ENCODE measurements around the gene MMD. TPM values are rescaled to one million over a fixed set of nuclear protein-coding genes. Genes with fewer than 3 reads are reported as not detected.
"Not testable (repeated sequence)": the region's sequence is repeated elsewhere in the genome, so short reads cannot be mapped to it uniquely, and the experiment has no call there.

MMD gene
- total RNA-seq, 2 experiments from 2014 or later = 40.6 to 44.8 TPM

DNA sequence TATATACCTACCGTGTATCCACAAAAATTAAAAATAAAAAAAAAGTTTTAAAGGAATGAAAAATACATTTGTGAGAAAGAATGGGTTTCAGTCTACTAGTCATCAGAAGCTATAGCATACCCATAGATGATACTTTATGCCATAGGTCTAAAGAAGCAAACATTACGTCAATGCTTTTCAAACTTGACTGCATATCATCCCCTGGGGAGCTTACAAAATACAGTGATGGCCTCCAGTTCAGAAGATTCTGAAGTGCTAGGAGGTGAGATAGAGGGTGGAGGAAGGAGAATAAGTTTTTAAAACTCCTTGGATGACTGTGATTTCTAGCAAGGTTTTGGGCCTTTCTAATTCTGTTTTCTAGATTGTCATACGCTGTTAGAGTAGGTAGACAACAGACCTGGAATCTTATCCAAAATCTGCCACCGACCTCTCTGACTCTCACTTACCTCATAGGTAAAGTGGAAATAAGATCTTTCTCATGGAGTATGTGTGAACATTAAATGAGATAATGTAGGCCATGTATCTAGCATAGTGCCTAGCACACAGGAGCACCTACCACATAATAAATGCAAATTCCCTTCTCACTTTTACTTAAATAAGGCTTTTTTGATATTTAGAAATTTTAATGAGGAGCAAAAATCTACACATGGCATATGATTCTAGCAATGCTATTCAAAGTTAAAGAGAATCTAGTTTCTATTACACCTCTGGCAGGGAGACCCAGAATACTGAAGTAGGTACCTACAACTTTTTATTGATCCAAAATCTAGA lies 12.4 kb downstream of the MMD start:
- ATAC-seq (ENCODE audit: low read depth) = no peak
- peaks cover 57% of the 10 kb centered on the region for H3K36me3 Mint-ChIP-seq
- no peaks in the 10 kb centered on the region for H3K27me3 Mint-ChIP-seq
- H3K4me3 Mint-ChIP-seq = no peak overlapping the region
- DNase-seq = no peak
- POLR2A ChIA-PET = no interaction called here
- no peak overlapping the region for H3K27ac Mint-ChIP-seq
- H3K9me3 Mint-ChIP-seq = no peaks in the 10 kb centered on the region
- peaks cover 17% of the 10 kb centered on the region for H3K4me1 Mint-ChIP-seq

DNA sequence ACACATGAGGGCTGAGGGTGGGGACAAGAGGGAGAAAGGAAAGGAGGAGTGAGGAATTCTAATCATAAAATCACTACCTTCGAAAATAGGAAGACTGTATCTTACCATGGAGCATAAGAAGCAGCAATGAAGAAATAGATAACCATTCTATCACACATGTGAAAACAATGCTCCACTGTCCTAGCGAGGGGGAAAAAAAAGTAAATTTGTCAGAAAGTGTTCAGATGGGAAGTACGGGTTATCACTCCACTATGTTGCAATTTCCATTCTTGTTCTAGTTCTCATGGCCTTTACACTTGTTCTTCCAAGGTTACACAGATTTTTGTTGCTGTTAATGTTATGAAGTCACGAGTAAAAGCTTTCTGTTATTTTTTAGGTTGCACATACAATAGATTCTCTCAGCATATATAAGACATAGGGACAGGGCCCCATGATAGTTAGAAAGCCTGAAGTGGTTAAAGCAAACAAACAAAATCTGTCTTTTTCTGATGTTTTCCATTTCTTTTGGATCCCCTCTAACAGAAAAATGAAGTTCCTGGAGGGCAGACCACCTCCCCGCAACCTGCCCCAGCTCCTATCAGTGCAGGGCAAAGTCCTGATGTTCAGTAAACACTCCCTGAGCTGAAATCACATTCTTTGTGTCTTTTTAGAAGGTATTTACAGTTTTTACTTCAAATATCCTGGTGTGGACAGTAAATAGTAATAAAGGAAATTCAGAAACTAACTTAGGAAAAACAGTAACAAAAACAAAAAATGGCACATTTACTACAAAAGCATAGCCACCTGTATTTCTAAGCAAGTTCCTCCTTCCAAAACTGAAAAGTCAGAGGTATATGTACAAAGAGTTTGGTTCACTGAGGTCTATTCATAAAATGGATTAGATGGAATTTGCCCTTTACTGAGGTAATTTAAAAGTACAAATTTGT lies 13.7 kb downstream of the MMD start:
- ATAC-seq (ENCODE audit: low read depth) = no peak
- POLR2A ChIA-PET = no interaction called here
- Mint-ChIP-seq H3K4me3 (no peak overlapping the region), H3K9me3 (no peaks in the 10 kb centered on the region), H3K27me3 (no peaks in the 10 kb centered on the region), H3K36me3 (peaks cover 54% of the 10 kb centered on the region), H3K27ac (no peak overlapping the region), H3K4me1 (peaks cover 9% of the 10 kb centered on the region)
- DNase-seq = no peak

DNA sequence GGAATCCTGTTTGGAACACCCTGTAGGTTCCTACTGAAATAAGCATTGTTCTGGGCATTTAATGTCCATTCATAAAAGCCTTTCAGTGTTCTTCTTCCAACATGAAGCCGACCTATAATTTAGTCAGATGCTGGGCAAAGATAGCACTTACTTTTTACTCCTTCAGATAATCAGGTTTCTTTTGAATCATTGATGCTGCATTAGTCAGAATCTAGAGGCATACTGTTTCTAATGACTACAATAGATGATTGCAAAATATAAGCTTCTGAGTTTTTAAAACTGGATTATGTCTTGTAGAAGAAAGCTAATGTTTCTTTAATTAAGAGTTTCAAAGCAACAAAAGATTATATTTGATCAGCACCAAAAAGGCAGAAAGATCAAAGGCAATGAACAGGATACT lies 16.0 kb downstream of the MMD start:
- Mint-ChIP-seq H3K4me1 (peaks cover 9% of the 10 kb centered on the region), H3K9me3 (no peaks in the 10 kb centered on the region), H3K27ac (no peak overlapping the region), H3K36me3 (peaks cover 43% of the 10 kb centered on the region), H3K27me3 (no peaks in the 10 kb centered on the region), H3K4me3 (no peak overlapping the region)
- POLR2A ChIA-PET = no interaction called here
- no peak for DNase-seq
- no peak for ATAC-seq (ENCODE audit: low read depth)

DNA sequence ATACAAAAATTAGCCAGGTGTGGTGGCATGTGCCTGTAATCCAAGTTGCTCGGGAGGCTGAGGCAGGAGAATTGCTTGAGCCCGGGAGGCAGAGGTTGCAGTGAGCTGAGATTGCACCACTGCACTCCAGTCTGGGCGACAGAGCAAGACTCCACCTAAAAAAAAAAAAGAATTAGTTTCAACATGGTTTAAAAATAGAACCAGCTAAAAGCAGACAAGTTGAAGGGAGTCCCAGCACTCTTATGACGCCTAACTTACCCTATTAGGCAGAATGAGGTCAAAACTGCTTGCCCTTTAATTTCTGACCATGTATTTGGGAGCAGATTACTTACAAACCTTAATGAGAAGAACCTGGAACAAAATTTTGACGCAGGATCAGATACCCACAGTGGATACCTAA lies 17.4 kb downstream of the MMD start:
- H3K4me1 Mint-ChIP-seq; DNase-seq; ATAC-seq (ENCODE audit: low read depth); H3K9me3 Mint-ChIP-seq; POLR2A ChIA-PET; H3K4me3 Mint-ChIP-seq; H3K27ac Mint-ChIP-seq; H3K27me3 Mint-ChIP-seq: not testable (repeated sequence)
- peaks cover 45% of the 10 kb centered on the region for H3K36me3 Mint-ChIP-seq

DNA sequence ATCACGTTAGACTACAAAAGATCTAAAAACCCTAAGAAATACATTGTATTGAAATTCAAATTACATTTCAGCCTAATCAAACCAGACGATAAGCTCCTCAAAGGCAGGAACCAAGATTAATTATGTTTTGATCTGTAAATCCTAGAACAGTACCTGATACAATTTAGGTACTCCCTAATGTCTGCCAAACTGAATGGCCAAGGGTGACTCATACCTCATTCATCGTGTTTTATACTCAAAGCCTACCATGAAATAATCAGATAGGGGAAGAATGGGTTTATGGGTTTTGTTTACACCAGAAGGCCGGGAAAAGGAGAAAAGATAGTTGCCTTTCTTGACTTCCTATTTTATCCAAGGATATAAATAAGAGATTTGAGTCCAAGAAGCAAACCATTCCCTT lies 19.3 kb downstream of the MMD start:
- H3K36me3 Mint-ChIP-seq = peaks cover 49% of the 10 kb centered on the region
- peaks cover 6% of the 10 kb centered on the region for H3K4me1 Mint-ChIP-seq
- ATAC-seq (ENCODE audit: low read depth) (no peak), DNase-seq (no peak)
- H3K27me3 Mint-ChIP-seq = no peaks in the 10 kb centered on the region
- POLR2A ChIA-PET = interaction anchor here (0.7 kb wide), 1 partner anchor 76 kb away, joined by 3 read pairs; no protein-coding TSS in a partner anchor
- no peaks in the 10 kb centered on the region for H3K9me3 Mint-ChIP-seq
- no peak overlapping the region for H3K27ac Mint-ChIP-seq
- no peak overlapping the region for H3K4me3 Mint-ChIP-seq

GRCh38 chr17:55398689-55399088 lies 22.9 kb downstream of the MMD start:
- no peak overlapping the region for H3K4me3 Mint-ChIP-seq
- ATAC-seq (ENCODE audit: low read depth) = no peak
- no peak overlapping the region for H3K27ac Mint-ChIP-seq
- no peaks in the 10 kb centered on the region for H3K9me3 Mint-ChIP-seq
- no peaks in the 10 kb centered on the region for H3K27me3 Mint-ChIP-seq
- no peak for DNase-seq
- POLR2A ChIA-PET = interaction anchor here (2.0 kb wide), 1 partner anchor 22 kb away, joined by 7 read pairs; the partner anchor contains the start of gene MMD
- peaks cover 3% of the 10 kb centered on the region for H3K4me1 Mint-ChIP-seq
- peaks cover 47% of the 10 kb centered on the region for H3K36me3 Mint-ChIP-seq

DNA sequence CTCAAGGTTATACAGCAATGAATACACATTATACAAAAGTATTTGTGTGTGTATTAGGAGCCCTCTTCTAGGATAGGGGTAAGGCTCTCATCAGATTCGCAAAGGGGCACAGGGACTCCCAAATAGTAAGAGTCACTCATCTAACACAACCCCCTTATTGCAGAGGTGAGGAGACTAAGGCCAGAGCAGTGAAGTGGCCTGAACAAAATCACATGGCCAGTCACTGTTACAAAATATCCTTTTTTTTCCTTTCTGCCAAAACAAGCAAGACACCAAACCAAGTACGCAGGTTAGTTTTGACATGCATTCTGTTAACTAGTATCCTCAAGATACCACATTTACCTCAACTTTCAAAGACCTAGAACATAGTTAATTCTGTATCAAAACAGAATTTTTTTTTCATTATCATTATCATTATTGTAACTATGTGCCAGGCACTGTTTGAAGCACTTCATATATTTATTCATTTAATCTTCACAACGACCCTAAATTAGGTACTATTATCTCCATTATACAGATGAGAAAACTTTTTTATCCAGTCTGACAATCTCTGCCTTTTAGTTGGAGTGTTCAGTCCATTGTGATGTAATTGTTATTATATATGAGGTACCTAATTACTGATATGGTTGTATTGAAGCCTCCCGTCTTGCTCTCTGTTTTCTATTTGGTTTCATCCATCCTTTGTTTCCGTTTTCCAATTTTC lies 25.7 kb downstream of the MMD start:
- ATAC-seq (ENCODE audit: low read depth) = no peak
- H3K9me3 Mint-ChIP-seq = no peaks in the 10 kb centered on the region
- H3K4me1 Mint-ChIP-seq = peaks cover 3% of the 10 kb centered on the region
- no peaks in the 10 kb centered on the region for H3K27me3 Mint-ChIP-seq
- peaks cover 48% of the 10 kb centered on the region for H3K36me3 Mint-ChIP-seq
- POLR2A ChIA-PET = no interaction called here
- DNase-seq = no peak
- H3K27ac Mint-ChIP-seq = no peak overlapping the region
- no peak overlapping the region for H3K4me3 Mint-ChIP-seq

DNA sequence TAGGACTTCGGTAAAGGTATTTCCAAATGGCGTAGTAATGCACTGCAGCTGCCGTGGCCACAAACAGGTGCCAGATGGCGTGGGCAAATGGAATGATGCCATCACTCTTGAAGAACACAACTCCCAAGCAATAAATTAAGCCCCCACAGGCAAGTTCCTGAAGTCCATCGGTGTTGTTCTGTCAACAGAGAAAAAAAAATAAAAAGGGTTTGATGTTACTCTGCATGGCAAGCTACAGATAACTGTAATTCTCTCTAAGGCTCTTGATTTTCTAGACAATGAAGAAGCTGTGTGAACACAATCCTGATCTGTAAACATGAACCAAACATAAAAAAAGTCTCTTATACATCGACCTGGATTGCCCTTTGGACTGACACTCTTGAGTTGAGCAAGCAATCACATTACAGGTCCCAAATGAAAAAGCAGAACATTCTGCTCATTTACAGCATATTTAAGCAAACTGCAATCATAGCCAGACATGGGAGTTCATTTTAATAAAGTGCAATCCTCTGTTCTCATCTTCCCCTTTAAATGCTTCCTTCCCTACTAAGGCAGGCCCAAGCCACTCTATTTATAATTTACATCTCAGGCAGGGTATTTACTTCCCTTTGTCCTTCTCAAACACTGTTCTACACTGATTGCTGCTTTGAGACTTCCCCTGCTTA lies 27.1 kb downstream of the MMD start:
- Mint-ChIP-seq H3K4me3 (no peak overlapping the region), H3K27ac (no peak overlapping the region), H3K4me1 (peaks cover 4% of the 10 kb centered on the region), H3K27me3 (no peaks in the 10 kb centered on the region), H3K9me3 (no peaks in the 10 kb centered on the region), H3K36me3 (peaks cover 42% of the 10 kb centered on the region)
- ATAC-seq (ENCODE audit: low read depth) = no peak
- POLR2A ChIA-PET = no interaction called here
- DNase-seq = no peak

DNA sequence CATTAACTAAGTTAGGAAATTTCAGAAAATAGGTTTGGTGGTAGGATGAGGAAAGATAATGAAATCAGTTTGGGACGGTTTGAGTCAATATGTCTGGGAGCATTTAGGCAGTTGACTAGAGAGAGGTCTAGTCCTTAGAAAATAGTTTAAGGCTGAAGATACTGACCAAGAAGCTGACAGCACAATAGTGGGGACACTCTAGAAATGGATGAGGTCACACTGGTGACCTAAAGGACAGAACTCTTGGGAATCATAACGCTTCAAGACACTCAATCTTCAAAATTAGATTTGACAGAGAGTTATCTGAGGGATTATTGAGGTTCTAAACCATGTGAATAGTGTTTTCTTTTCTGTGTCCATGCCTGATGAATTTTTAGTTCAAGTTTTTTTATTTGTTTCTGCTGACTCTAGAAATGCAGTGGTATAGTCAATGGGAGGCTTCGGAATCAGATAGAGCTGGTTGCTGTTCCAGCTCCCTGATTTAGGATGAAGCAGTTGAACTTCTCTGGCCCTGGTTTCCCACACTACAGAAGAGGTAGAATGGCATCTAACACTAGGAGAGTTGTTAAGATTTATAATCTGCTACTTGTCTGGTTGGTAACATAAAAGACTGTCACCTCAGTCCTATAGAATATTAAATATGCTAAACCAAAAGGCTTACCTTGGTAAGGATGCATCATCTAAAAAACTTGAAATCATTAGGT lies 29.7 kb downstream of the MMD start:
- Mint-ChIP-seq H3K27ac (no peak overlapping the region), H3K4me1 (peaks cover 2% of the 10 kb centered on the region), H3K4me3 (no peak overlapping the region), H3K36me3 (peaks cover 25% of the 10 kb centered on the region), H3K9me3 (no peaks in the 10 kb centered on the region), H3K27me3 (no peaks in the 10 kb centered on the region)
- no peak for ATAC-seq (ENCODE audit: low read depth)
- DNase-seq = no peak
- POLR2A ChIA-PET = no interaction called here

DNA sequence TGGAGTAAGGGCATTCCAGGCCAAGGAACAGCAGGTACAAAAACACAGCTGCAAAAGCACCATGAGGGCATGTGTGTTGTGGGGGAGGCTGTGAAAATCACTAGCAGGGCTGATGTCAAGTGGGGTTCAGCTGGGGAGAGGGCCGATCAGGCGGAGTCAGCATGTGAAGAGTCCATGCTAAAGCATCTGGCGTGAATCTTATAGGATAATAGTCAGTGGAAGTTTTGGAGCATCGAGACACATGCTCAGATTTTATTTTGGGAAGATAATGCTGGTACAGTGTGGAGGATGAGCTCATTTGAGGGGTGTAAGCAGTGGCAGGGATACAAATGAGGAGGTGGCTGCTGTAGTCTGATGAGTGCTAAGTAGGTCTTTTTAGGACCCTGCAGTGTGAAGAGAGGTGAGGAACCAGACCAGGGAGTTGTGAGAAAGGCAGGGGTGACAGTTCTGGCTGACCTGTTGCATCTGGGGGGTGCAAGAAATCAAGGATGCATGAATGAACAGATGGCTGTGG lies 30.3 kb downstream of the MMD start:
- Mint-ChIP-seq H3K4me1 (peaks cover 2% of the 10 kb centered on the region), H3K27me3 (peaks cover 4% of the 10 kb centered on the region), H3K9me3 (no peaks in the 10 kb centered on the region), H3K27ac (no peak overlapping the region), H3K4me3 (no peak overlapping the region), H3K36me3 (peaks cover 21% of the 10 kb centered on the region)
- ATAC-seq (ENCODE audit: low read depth) (no peak), DNase-seq (no peak)
- POLR2A ChIA-PET = no interaction called here

DNA sequence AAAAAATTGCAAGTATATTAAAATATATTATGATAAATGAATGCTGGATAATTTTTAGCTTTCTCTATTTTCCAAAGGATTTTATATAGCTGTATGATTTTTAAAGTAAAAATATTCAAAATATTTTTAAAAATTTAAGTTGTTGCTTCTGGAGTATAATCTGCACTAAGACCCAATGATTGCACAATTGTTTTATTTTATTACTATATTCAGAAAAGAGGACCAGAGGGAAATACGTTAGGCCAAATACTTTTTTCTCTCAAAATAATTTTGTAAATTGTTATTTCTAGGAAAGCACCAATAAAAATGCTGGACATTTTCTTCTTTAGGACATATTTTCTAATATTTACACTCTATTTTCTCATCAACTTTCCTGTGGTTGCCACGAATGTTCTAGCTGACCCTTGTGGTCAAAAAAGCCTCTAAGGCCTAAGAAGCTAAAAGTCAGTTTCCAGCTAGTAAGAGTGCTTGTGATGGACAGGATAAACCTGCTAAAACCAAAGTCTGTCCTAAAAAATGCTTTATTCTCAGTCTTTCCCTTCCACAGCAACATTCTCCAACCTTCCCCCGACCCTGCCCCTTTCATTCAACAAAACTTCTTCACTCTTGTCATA lies 31.2 kb downstream of the MMD start:
- no peak for DNase-seq
- ATAC-seq (ENCODE audit: low read depth) = no peak
- Mint-ChIP-seq H3K36me3 (peaks cover 21% of the 10 kb centered on the region), H3K27me3 (peaks cover 4% of the 10 kb centered on the region), H3K4me1 (peaks cover 2% of the 10 kb centered on the region), H3K27ac (no peak overlapping the region), H3K9me3 (no peaks in the 10 kb centered on the region), H3K4me3 (no peak overlapping the region)
- POLR2A ChIA-PET = no interaction called here

GRCh38 chr17:55389715-55390114 lies 31.9 kb downstream of the MMD start:
- H3K27me3 Mint-ChIP-seq; H3K4me3 Mint-ChIP-seq; H3K9me3 Mint-ChIP-seq; H3K27ac Mint-ChIP-seq; ATAC-seq (ENCODE audit: low read depth); DNase-seq; H3K4me1 Mint-ChIP-seq: not testable (repeated sequence)
- POLR2A ChIA-PET = interaction anchor here (0.7 kb wide), 1 partner anchor 75 kb away, joined by 3 read pairs; no protein-coding TSS in a partner anchor
- H3K36me3 Mint-ChIP-seq = peaks cover 17% of the 10 kb centered on the region

All from activated naive CD8-positive, alpha-beta T cell treated with anti-CD3 and anti-CD28 coated beads, Interleukin-2, amount 10 ng/mL, durations not matched to agents 7 days and 5 days (primary cell).